Measurements from ENCODE around the gene SV2B. TPM values are rescaled to one million over a fixed set of nuclear protein-coding genes. Genes with fewer than 3 reads are reported as not detected.
"Not testable (repeated sequence)": the region's sequence is repeated elsewhere in the genome, so short reads cannot be mapped to it uniquely, and the experiment has no call there.

Gene SV2B, protein sequence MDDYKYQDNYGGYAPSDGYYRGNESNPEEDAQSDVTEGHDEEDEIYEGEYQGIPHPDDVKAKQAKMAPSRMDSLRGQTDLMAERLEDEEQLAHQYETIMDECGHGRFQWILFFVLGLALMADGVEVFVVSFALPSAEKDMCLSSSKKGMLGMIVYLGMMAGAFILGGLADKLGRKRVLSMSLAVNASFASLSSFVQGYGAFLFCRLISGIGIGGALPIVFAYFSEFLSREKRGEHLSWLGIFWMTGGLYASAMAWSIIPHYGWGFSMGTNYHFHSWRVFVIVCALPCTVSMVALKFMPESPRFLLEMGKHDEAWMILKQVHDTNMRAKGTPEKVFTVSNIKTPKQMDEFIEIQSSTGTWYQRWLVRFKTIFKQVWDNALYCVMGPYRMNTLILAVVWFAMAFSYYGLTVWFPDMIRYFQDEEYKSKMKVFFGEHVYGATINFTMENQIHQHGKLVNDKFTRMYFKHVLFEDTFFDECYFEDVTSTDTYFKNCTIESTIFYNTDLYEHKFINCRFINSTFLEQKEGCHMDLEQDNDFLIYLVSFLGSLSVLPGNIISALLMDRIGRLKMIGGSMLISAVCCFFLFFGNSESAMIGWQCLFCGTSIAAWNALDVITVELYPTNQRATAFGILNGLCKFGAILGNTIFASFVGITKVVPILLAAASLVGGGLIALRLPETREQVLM
- 0.64 and 2.0 TPM in 2 replicates for total RNA-seq

DNA sequence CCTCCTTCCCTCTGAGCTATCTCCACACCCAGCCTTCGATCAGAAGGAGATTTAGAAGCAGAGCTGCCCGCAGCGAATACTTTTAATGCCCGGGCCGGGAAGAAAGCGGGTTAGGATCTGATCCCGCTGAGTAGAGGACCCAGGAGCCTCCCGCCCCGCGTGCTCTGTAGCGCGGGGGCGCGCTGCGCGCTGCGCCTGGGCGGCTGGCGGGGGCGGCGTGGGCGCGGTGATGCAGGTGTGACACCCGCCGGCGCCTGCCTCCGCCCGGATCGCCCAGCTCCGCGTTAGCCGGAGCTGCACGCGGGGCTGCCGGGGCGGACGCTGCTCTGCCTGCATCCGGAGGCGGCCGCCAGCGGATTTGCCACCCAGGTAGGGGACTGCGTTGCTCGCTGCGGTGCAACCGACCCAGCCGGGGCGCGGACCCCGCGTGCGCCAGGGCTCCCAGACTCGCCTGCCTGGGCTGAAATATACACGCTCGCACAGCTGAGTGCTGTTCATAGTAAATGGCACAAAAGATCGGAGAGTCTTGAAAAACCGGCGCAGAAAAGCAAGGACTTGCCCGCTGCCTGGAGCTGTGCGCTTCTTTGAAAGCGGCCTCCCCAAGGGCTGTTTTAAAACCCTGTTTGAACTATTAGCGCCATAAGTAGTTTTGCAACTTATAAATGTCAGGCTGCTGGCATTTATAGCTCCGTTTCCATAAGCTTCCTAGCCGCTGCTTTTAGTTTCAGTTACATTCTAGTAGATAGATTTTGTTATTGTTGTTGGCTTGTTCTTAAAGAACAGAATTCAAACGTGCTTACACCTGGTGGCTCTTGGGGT lies at the start of gene SV2B:
SV2B (plus strand) TSS at position 263 of the 819 bp plus-strand sequence. CDS start 126,007 bp downstream, outside the sequence.
- peak in 1 of 2 donors; percentile 11 for DNase-seq (ENCODE audit: low read depth in 2 of 2)

DNA sequence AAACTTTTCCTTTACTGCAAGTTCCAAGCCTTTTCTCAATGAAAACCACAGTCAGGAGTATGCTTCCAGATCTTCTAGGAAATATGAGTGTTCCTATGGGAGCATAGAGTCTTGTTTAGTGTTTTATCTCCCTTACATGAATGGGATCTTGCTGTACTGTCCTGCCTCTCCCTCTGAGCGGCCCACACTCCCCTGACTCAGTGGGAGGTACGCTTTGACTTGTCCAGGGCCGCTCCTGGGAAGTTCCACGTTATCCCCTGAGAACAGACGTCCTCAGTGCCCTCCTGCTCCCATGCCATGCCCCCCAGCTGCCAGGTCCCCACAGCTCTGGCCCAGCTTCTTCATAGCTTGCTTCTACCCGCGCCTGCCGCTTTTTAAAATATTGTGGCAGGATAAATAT lies 48.8 kb upstream of the SV2B start:
- no peak for DNase-seq (ENCODE audit: low read depth in 2 of 2)

DNA sequence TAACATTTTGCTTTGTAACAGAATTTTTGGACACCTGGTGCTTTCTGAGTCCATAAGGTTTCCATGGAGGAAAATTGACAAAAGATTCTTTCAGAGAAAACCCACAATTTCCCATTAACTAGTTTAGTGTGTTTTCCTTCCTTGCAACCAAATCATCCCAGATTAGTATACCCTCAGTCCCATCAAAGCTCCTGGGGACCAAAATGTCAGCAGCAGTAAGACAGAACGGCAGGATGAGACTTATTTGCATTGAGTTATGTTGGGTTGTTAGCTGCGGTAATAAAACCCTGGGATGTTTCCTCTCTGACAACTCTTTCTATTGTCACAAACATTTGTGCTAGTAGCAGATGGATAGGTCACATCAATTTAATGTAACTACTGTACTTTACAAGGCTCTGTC lies 45.2 kb upstream of the SV2B start:
- DNase-seq (ENCODE audit: low read depth in 2 of 2): no peak

DNA sequence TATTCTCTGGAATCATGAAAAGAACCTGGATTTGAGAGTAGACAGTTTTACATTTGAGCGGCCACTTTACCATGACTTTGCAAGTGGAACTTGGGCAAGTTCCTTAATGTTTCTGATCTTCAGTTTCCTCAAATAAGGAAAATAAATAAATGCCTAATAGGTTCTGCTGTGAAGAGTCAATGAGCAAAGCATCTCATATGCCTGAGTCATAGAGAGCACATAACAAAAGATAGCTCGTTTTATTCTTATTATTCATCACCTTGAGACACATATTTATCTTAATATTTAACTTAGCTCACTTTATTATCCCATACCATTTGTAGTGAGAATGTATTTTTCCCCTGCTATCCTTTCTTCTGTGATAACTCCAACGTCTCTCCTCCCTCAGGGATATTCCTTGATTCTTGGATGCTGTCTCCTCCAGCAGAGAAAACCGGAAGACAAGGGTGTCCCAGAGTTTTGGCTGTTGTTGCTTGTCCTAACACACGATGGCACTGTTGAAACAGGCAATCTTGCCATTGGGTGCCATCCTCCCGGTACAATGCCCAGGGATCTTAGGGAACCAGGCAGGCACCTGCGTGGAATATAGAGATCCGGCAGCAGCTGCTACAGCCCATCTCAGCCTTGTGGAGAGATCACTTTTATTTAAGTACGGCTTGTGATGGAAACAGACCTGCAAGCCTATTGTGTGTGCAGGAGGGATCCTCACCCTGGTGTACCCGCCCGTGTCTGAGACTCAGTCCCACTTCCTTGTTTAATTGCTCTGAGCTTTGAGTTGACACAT lies 44.3 kb upstream of the SV2B start:
- peak; percentile 18 to 59 for DNase-seq (ENCODE audit: low read depth in 2 of 2)

DNA sequence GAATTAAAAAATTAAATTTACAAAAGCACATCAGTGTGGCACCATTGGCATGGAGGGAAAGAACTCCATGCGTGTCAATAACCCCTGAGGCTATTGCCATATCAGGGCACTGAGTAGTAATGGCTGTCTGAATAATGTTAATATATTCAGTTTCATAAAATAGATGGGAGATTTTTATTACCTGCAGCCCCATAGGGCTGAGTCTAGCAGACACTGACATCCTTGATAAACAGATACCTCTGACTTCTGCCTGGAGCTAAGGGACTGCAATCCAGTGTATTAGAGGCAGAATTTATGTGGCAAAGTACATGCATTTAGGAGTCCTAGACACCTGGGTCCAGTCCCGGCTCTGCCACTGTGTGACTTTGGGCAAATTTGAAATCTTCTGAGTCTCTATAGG lies 38.8 kb upstream of the SV2B start:
- no peak for DNase-seq (ENCODE audit: low read depth in 2 of 2)

DNA sequence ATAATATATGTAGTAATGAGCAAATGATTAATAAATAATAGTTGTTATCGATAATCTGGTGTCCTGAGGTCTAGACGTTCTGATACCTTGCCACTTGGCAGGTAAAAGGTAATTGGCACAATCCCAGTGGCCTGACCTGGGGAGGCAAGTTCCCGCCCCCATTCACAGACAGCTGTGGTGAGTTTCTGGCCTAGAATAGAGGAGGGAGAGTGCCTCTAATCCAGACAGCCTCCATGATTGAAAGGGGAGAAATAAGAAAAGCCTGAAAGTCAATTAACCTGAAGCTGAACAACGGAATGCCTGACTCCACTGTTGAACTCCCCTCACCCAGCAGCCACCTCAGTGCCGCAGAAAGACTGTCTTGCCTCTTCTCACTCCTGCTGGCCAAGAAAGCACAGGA lies 38.1 kb upstream of the SV2B start:
- DNase-seq (ENCODE audit: low read depth in 2 of 2): no peak

DNA sequence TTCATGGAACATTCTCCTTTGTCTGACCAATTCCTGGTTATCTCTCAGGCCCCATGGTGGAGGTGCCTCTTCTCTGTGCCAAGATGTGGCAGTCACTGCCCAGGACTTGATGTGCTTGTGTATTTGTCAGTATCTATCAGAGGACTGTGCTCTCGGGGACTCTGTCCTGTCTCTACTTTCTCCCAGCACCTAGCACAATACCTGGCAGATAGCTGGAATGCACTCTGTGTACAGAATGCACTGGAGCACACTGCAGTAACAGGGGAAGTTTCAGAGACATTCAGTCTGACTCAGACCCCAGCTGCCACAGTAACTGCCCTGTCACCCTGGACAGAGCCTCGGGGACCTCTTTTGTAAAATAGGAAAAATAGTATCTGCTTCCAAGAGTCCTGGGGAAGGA lies 34.6 kb upstream of the SV2B start:
- no peak for DNase-seq (ENCODE audit: low read depth in 2 of 2)

DNA sequence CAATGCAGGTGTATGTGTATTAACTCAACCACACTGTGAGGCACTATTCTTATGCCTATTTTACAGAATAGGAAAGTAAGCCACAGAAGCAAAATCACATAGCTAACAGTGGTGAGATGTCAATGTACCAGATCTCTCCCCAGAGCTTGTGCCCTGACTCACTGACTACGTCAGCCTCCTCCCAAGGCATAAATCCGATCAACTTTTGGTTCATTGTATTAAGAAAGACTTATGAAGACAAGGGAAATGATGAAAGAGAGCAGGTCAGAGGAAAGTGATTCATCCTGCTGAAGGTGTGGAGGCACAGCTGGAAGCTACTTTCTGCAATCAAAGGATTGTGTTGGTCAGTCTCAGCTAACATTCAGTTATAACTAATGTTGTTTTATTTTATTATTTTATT lies 33.0 kb upstream of the SV2B start:
- DNase-seq (ENCODE audit: low read depth in 2 of 2): no peak

DNA sequence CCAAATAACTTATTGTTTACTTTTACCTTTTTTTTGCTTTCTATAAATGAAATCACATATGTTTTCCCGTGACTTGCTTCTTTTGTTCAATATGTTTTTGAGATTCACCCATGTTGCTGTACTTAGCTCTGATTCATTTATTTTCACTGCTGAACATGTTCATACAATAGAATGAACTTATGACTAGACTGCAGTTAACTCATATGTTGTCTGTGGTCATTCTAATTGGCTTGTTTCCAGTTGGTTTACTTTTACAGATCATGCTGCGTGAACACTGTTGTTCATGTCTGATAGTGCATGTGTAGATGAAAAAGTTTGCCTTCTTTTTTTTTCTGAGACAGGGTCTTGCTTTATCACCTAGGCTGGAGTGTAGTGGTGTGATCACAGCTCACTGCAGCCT lies 31.6 kb upstream of the SV2B start:
- DNase-seq (ENCODE audit: low read depth in 2 of 2): no peak

DNA sequence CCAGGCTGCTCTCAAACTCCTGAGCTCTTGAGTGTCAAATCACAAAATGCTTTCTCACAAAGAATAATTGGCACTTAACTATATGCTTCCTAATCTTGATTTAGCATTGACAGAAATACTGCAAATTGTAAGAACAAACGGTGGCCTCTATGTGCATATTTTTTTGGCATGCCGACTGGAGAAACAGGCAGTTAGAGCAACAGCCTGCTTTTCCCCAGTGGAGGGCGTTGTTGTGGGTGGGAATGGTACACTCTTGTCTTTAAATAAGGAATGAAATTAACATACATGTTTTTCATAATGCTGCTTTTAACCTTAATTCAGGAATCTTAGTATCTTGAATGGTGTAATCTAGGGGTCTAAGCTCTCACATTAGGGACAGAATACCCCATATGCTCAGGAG lies 31.1 kb upstream of the SV2B start:
- no peak for DNase-seq (ENCODE audit: low read depth in 2 of 2)

DNA sequence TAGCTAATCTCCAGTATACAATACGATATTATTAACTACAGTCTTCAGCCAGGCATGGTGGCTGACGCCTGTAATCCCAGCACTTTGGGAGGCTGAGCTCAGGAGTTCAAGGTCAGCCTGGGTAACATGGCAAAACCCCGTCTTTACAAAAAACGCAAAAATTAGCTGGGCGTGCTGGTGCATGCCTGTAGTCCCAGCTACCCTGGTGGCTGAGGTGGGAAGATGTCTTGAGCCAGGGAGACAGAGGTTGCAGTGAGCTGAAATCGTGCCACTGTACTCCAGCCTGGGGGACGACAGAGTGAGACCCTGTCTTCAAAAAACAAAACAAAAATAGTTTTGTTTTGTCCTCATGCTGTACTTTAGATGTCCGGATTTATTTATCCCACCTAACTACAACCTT lies 29.2 kb upstream of the SV2B start:
- DNase-seq (ENCODE audit: low read depth in 2 of 2): no peak

DNA sequence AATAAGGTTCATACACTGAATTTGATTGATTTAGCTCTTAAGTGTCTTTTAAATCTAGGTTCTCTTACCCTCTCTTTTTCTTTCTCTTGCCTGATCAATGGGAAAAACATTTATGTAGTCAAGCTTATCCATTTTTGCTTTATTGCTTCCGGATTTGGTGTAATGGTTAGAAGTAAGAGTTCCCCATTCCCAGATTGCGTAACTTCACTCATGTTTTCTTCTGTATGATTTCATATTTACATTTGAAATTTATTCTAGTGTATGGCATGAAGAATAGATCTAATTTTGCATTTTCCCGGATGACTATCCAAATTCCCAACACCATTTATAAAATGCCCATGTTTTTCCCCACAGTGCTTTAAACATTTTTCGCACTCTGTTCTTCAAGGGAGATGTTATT lies 27.9 kb upstream of the SV2B start:
- DNase-seq (ENCODE audit: low read depth in 2 of 2): no peak

DNA sequence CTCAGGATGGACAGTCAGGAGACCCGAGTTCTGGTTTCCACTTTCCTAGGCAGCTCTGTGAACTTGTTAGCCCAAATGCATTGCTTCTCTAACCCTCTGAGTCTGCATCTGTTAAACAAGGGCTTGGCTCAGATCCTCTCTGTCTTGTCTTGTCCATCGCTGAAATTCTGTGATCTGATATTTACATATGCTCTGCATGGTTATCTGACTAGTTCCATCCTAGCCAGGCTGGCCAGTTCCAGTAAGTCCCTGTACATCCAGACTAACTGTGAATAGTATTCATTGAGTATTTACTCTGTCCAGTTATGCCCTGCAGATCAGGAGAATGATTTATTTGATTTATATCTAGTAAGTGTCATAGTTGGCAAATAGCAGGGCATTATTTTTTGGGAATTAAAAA lies 27.0 kb upstream of the SV2B start:
- no peak for DNase-seq (ENCODE audit: low read depth in 2 of 2)

DNA sequence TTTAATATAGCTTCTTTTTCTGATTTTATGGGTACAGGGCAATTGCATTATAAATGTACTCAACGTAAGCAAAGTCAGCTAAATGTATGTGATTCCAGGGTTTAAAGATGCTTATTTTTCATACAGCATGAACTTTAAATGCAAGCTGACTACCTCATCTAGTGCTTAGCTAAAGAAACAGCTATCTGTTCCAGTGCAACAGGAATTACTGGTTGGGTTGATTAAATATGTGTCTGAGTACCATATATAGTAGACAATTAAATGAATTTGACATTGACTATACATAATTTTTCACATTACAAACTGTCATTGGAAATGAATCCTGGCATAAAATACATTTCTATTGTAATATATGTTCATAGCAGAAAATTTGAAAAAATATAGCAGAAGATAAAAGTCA lies 26.3 kb upstream of the SV2B start:
- DNase-seq (ENCODE audit: low read depth in 2 of 2): no peak

DNA sequence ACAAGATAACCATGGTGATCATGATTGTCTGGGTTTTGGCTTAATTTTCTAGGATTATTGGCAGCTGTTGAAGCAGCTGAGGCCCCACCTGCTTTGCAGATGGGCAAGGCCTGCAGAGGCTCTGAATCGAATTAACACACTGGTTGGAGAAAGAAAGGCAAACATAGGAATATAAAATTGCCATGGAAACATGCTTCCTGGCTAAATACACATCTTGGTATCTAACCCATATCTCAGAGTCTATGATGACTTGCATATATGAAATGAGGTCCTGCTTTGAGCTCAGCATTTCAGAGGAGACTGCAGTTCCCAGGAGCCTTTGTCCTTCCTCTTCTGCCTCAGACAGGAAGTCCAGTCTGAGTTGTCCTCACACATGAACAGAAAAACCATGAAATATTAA lies 24.3 kb upstream of the SV2B start:
- DNase-seq (ENCODE audit: low read depth in 2 of 2): no peak

DNA sequence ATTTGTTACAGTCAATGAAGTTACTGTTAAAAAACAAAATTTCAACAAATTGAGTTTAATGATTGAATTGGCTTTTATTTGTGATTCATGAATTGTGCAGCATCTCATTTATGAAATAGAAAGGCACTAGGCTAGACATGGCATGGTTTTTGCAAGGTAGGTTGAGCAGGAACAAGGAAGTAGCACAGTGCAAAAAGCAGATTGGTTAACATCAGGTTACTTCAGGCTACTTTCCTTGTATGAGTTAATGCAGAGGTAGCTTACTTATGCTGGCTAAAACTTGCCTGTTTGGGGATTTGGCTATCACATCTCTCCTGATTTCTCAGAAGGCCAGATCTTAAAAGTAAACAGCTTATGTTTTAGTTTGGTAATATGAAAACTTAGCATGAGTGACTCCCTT lies 23.0 kb upstream of the SV2B start:
- no peak for DNase-seq (ENCODE audit: low read depth in 2 of 2)

DNA sequence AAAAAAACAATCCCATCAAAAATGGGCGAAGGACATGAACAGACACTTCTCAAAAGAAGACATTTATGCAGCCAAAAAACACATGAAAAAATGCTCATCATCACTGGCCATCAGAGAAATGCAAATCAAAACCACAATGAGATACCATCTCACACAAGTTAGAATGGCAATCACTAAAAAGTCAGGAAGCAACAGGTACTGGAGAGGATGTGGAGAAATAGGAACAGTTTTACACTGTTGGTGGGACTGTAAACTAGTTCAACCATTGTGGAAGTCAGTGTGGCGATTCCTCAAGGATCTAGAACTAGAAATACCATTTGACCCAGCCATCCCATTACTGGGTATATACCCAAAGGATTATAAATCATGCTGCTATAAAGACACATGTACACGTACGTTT lies 6.2 kb upstream of the SV2B start:
- not testable (repeated sequence) for DNase-seq (ENCODE audit: low read depth in 2 of 2)

DNA sequence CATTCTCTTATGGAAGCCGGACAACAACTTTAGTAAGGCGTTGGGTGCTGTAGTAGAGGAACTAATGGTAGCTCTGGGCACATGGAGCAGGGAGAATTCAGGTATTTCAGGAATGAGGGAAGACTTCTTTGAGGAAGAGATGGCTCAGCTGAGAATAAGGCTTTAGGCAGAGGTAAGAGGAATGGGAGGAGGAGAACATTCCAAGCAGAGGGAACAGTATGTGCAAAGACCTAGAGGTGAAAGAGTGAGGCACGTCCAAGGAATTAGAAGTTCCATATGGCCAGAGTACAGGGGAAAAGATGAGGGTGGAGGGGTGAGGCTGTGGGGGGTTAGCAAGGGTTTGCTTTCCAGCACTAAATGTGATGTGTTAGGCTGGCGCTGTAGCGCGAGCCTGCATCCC lies 1.6 kb upstream of the SV2B start:
- DNase-seq (ENCODE audit: low read depth in 2 of 2): no peak

DNA sequence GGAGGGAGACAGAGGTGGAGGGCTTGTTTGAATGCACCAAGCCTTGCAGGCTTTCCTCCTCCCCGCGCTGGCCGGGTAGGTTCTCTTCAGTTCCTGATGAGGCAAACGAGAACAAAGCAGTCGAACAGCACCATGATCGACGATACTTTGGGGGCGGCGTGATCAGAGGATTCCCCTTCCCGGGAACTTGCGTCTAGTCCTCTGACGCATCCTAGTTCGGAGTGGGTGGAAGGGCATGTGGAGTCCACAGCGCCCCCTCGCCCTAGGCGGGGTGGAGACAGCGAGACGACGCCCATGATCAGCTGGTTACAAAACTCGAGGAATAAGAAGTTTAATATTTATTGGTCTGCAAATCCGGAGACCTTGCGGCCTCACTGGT lies 452 bp upstream of the SV2B start:
- peak in 1 of 2 donors; percentile 16 for DNase-seq (ENCODE audit: low read depth in 2 of 2)

DNA sequence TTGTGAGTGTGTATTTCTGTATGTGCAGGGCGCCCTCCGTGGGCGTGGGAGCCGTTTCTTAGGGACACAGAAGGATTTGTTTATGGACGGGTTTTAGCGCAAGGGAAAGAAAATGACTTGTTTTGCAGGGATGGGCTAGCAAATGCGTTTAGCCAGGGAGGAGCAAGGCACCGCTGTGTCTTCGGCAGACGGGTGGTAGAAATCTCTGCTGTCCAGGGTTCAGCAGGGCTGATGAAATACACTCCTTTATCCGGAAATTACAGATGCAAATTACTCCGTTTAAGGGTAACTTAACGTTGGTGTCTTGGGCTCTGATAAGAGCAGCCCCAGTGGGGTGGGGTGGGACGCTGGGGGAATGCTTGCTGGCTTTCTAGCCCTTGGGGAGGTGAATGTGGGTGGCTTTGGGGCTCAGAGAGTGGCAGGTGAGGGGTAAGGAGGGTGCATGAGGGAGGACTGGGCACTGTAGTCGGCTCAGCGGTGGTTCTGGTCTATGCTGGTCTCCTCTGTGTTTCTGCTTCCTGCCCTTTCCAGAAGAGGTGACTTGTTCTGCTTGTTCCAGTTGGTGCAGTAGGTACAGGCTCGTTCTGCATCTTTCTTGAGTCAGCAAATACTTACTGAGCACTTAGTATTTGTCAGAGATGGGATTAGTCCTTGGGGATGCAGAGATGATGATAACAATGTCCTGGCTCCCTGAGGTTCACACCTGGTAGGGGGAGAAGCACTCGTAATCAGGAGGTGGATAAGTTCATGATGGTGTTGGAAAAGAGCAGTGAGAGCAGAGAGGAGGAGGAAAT lies 954 bp downstream of the SV2B start:
- no peak for DNase-seq (ENCODE audit: low read depth in 2 of 2)

DNA sequence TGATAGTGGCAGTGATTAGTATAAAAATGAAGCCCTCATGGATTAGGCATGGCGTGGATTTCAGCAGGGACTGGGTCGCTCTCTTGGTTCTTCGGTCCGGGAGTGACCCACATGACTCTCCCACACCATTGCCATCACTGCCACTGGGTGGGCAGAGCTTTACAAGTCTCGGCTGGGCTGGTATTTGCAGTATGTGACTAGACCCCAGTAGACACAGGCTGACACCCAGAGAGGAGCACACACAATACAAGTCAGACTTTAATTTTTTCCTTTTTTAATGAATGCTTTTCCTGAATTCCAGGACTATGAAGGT lies 1.5 kb downstream of the SV2B start:
- no peak for DNase-seq (ENCODE audit: low read depth in 2 of 2)

Measured in dermis microvascular lymphatic vessel endothelial cell (primary cell).